Large intestine (tissue), 3 donors: ENCODE measurements around the gene FAM13A. TPM values are rescaled to one million over a fixed set of nuclear protein-coding genes. Genes with fewer than 3 reads are reported as not detected.

Experiments used
- DNase-seq, 2 donors: peaks; one replicate each; pipeline versions ENCODE4 v3.0.0 to v3.0.0-alpha.2; 2013
- H3K27ac ChIP-seq: one replicate; pipeline ENCODE4 v1.5.1; 2013; ENCODE audit warnings: low read length
- H3K27me3 ChIP-seq: 2 replicates; pipeline ENCODE4 v1.6.1; 2013; ENCODE audit warnings: low read length; ENCODE audit not compliant: control insufficient read depth, insufficient read depth
- H3K36me3 ChIP-seq: 2 replicates; pipeline ENCODE4 v1.6.1; 2013; ENCODE audit warnings: low read length; ENCODE audit not compliant: control insufficient read depth, insufficient read depth
- H3K4me1 ChIP-seq: one replicate; pipeline ENCODE4 v1.6.1; 2013; ENCODE audit warnings: low read length; ENCODE audit not compliant: control insufficient read depth, insufficient read depth
- H3K4me3 ChIP-seq: one replicate; pipeline ENCODE4 v1.5.1; 2013; ENCODE audit warnings: low read length
- H3K9me3 ChIP-seq: one replicate; pipeline ENCODE4 v1.6.1; 2013; ENCODE audit warnings: mild to moderate bottlenecking, low read depth, low read length, moderate library complexity; ENCODE audit not compliant: control insufficient read depth
- WGBS: methylation state at CpG from one replicate; pipeline ENCODE4 v1.1.5; 2013; ENCODE audit warnings: low lambda C conversion rate; ENCODE audit not compliant: insufficient coverage; 5-methylcytosine and 5-hydroxymethylcytosine counted together
- polyA plus RNA-seq: library from polyadenylated mRNA; unstranded; fragments of 120-200 nt; gene quantifications from one replicate; pipeline ENCODE4 v1.2.1, GENCODE V29; 2013

The FAM13A gene
- polyA plus RNA-seq, 1 donor, result 151 TPM

GRCh38 chr4:88985088-88985773, 71.8 kb downstream of the FAM13A start:
- Histone ChIP-seq H3K9me3 (no peaks in the 10 kb centered on the region), H3K4me3 (no peak overlapping the region), H3K27ac (no peak overlapping the region), H3K4me1 (peaks cover 6% of the 10 kb centered on the region), H3K27me3 (no peaks in the 10 kb centered on the region), H3K36me3 (no peaks in the 10 kb centered on the region)
- no peak for DNase-seq
- WGBS, result 86% methylated on average over 1 of the region's 5 CpGs

DNA sequence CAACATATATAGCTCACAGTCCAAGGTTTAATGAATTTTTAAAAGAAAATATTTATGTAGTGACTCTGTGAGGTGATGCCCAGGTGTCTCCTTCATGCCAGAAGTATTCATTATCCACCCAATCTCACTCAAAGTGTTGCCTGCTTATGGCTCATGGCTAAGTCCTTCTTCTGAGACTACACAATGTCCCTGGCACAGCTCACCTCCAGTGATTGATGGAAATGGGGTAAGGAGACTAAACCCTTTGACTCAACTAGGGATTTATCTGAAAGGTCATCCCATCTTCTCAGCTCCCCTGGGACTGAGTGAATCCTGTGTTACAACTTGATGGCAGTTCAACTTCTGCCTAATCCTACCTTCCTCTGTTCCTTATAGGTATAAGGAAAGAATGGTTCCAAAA, 74.2 kb downstream of the FAM13A start:
- Histone ChIP-seq H3K4me3 (no peak overlapping the region), H3K9me3 (no peaks in the 10 kb centered on the region), H3K36me3 (no peaks in the 10 kb centered on the region), H3K27me3 (no peaks in the 10 kb centered on the region), H3K27ac (no peak overlapping the region), H3K4me1 (peaks cover 6% of the 10 kb centered on the region)
- no peak for DNase-seq

- Histone ChIP-seq H3K36me3 (no peaks in the 10 kb centered on the region), H3K9me3 (no peaks in the 10 kb centered on the region), H3K4me1 (peaks cover 7% of the 10 kb centered on the region), H3K27me3 (no peaks in the 10 kb centered on the region), H3K4me3 (no peak overlapping the region), H3K27ac (peak overlapping the region; percentile 62)
- DNase-seq, result peak; percentile 45 to 68
- WGBS, result 60% methylated on average over 1 of the region's 2 CpGs
Observed at GRCh38 chr4:88981993-88982392, 75.0 kb downstream of the FAM13A start.

- H3K9me3 ChIP-seq, result no peaks in the 10 kb centered on the region
- H3K27ac ChIP-seq, result peak overlapping the region; percentile 62
- DNase-seq, result no peak
- WGBS, result no CpG with 5 or more reads among the region's 2 CpGs
- H3K36me3 ChIP-seq, result no peaks in the 10 kb centered on the region
- peaks cover 11% of the 10 kb centered on the region for H3K4me1 ChIP-seq
- no peak overlapping the region for H3K4me3 ChIP-seq
- H3K27me3 ChIP-seq, result no peaks in the 10 kb centered on the region
Observed at GRCh38 chr4:88981556-88981955, 75.4 kb downstream of the FAM13A start.

- no peaks in the 10 kb centered on the region for H3K27me3 ChIP-seq
- WGBS, result no CpG with 5 or more reads among the region's 2 CpGs
- H3K4me1 ChIP-seq, result peaks cover 11% of the 10 kb centered on the region
- H3K36me3 ChIP-seq, result no peaks in the 10 kb centered on the region
- no peak overlapping the region for H3K27ac ChIP-seq
- H3K4me3 ChIP-seq, result no peak overlapping the region
- no peaks in the 10 kb centered on the region for H3K9me3 ChIP-seq
- no peak for DNase-seq
Observed at GRCh38 chr4:88979276-88979675, 77.7 kb downstream of the FAM13A start.

GRCh38 chr4:88976775-88977035, 80.3 kb downstream of the FAM13A start:
- Histone ChIP-seq H3K4me3 (no peak overlapping the region), H3K9me3 (no peaks in the 10 kb centered on the region), H3K36me3 (no peaks in the 10 kb centered on the region), H3K27me3 (no peaks in the 10 kb centered on the region), H3K27ac (peak overlapping the region; percentile 53), H3K4me1 (peaks cover 9% of the 10 kb centered on the region)
- no peak for DNase-seq

DNA sequence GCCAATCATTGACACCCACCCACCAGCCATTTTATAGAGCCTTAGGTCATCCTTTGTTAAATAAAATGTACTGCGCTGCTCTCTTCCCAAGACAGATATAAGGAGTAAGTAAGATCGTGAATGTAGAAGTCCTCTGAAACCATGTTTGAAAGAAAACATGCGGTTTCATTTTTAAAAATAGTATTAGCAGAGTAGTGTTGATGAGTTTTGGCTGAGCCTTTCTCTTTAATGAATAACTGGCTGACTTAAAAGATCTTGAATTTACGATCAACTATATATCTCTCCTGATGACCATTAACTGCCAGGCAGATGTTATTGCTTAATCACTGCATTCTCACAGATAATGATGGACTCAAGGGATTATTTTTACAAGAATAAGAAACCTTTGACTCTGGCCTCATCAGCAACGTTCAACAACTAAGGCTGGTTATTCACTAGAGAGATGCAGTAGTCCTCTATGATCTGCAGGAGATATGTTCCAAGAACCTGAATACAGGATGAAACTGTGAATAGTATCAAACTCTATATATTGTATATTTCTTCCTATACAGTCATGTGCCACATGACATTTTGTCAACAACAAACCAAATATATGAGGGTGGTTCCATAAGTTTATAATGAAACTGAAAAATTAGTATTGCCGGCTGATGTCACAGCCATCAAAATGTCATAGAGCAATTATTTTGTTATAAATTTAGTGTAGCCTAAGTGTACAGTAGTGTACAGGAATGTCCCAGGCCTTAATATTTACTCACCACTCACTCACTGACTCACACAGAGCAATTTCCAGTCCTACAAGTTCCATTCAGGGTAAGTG, 80.8 kb downstream of the FAM13A start:
- H3K27ac ChIP-seq, result peak overlapping the region; percentile 53
- H3K27me3 ChIP-seq, result no peaks in the 10 kb centered on the region
- 81% methylated on average over 2 of the region's 6 CpGs for WGBS
- peaks cover 6% of the 10 kb centered on the region for H3K4me1 ChIP-seq
- no peaks in the 10 kb centered on the region for H3K36me3 ChIP-seq
- no peaks in the 10 kb centered on the region for H3K9me3 ChIP-seq
- H3K4me3 ChIP-seq, result no peak overlapping the region
- peak; percentile 45 to 68 for DNase-seq

DNA sequence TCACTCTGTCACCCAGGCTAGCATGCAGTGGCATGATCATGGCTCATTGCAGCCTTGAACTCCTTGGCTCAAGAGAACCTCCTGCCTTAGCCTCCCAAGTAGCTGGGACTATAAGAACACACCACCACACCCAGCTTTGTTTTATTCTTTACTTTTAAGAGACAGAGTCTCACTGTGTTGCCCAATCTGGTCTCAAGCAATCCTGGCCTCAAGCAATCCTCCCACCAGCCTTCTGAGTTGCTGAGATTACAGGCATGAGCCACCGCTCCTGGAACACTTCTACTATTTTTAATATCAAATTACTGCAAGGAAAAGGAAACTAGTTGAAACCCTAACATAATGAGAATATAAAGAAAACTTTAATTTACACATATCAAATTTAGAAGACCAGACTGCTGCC, 85.4 kb downstream of the FAM13A start:
- no peak for DNase-seq
- H3K4me3 ChIP-seq, result no peak overlapping the region
- no peaks in the 10 kb centered on the region for H3K27me3 ChIP-seq
- no CpG with 5 or more reads among the region's 1 CpG for WGBS
- H3K9me3 ChIP-seq, result no peaks in the 10 kb centered on the region
- no peak overlapping the region for H3K27ac ChIP-seq
- peaks cover 9% of the 10 kb centered on the region for H3K4me1 ChIP-seq
- no peaks in the 10 kb centered on the region for H3K36me3 ChIP-seq

GRCh38 chr4:88969746-88970145, 87.2 kb downstream of the FAM13A start:
- H3K4me3 ChIP-seq, result no peak overlapping the region
- H3K4me1 ChIP-seq, result peaks cover 9% of the 10 kb centered on the region
- H3K27me3 ChIP-seq, result no peaks in the 10 kb centered on the region
- no peaks in the 10 kb centered on the region for H3K9me3 ChIP-seq
- H3K36me3 ChIP-seq, result no peaks in the 10 kb centered on the region
- no peak for DNase-seq
- H3K27ac ChIP-seq, result peak overlapping the region; percentile 74
- no CpG with 5 or more reads among the region's 1 CpG for WGBS

DNA sequence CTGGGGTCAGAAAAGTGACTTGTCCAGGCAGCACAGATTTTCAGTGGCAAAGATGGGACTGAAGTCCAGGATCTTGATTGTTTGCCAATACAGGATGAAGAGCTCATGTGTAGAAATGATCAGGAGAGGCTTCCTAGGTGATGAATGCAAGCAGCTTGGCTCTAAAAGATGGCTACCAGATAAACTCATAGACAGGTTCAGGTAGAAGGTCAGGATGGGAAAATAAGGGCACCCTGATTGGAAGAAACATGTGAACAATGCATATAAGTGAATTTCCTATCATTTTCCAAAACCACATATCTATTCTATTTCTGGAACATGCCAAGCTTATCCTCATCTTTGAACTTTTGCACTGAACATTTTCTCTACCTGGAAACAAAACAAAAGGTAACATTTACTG, 87.7 kb downstream of the FAM13A start:
- H3K9me3 ChIP-seq, result no peaks in the 10 kb centered on the region
- H3K27ac ChIP-seq, result peak overlapping the region; percentile 74
- no peaks in the 10 kb centered on the region for H3K36me3 ChIP-seq
- no peak overlapping the region for H3K4me3 ChIP-seq
- peaks cover 9% of the 10 kb centered on the region for H3K4me1 ChIP-seq
- H3K27me3 ChIP-seq, result no peaks in the 10 kb centered on the region
- DNase-seq, result peak in 1 of 2 donors; percentile 16

GRCh38 chr4:88967883-88968331, 89.1 kb downstream of the FAM13A start:
- H3K27me3 ChIP-seq, result no peaks in the 10 kb centered on the region
- peaks cover 9% of the 10 kb centered on the region for H3K4me1 ChIP-seq
- H3K36me3 ChIP-seq, result no peaks in the 10 kb centered on the region
- peak; percentile 68 to 89 for DNase-seq
- peak overlapping the region; percentile 74 for H3K27ac ChIP-seq
- WGBS, result no CpG with 5 or more reads among the region's 2 CpGs
- no peaks in the 10 kb centered on the region for H3K9me3 ChIP-seq
- no peak overlapping the region for H3K4me3 ChIP-seq
